H1 (cell line): ENCODE measurements around the gene DMWD. TPM values are rescaled to one million over a fixed set of nuclear protein-coding genes. Genes with fewer than 3 reads are reported as not detected.
A peak's percentile ranks its signal among the peaks of the same experiment; 100 is the strongest.

Source experiments
- CTCF ChIA-PET: fragments of 300-600 bp; sonication (Branson Sonifier 250); formaldehyde crosslinking; loops from one replicate; lab custom pipeline; 2021; ENCODE audit not compliant: partially characterized antibody; lab: Charles Lee
- POLR2A ChIA-PET: fragments of 300-600 bp; sonication (Branson Sonifier 250); formaldehyde crosslinking; loops from one replicate; lab custom pipeline; 2021; ENCODE audit warnings: inconsistent platforms; ENCODE audit not compliant: partially characterized antibody; lab: Charles Lee
- DNase-seq, 2 experiments: peaks; one replicate each; pipeline versions ENCODE4 v3.0.0 to v3.0.0-alpha.2; 2010 to 2022; ENCODE audit warnings: low spot score in 2 of 2, low read depth in 1 of 2, mixed read lengths in 1 of 2
- FAIRE-seq: peaks from 2 replicates; lab custom pipeline; 2011; peaks lifted over from hg19 to GRCh38; lab: Jason Lieb, UNC
- H2AFZ ChIP-seq: 2 replicates; pipeline ENCODE4 v1.8.1; 2012; ENCODE audit warnings: low read length, inconsistent platforms
- H2AK5ac ChIP-seq: 2 replicates; pipeline ENCODE4 v1.6.1; 2013; ENCODE audit warnings: low read depth, low read length
- H2BK120ac ChIP-seq: replicated peaks from 2 replicates; pipeline ENCODE3; 2013; ENCODE audit warnings: low read depth, low read length, inconsistent platforms
- H2BK12ac ChIP-seq: 2 replicates; pipeline ENCODE4 v1.6.1; 2013; ENCODE audit warnings: low read depth, low read length
- H2BK15ac ChIP-seq: 2 replicates; pipeline ENCODE4 v1.6.1; 2013; ENCODE audit warnings: low read length
- H2BK20ac ChIP-seq: 2 replicates; pipeline ENCODE4 v1.6.1; 2013; ENCODE audit warnings: low read length
- H2BK5ac ChIP-seq: 2 replicates; pipeline ENCODE4 v1.6.1; 2013; ENCODE audit warnings: low read depth, low read length
- H3K14ac ChIP-seq: 2 replicates; pipeline ENCODE4 v1.6.1; 2013; ENCODE audit warnings: inconsistent platforms; ENCODE audit not compliant: insufficient read length
- H3K18ac ChIP-seq: 2 replicates; pipeline ENCODE4 v1.6.1; 2013; ENCODE audit warnings: low read length; ENCODE audit errors: extremely low read depth
- H3K23ac ChIP-seq: 2 replicates; pipeline ENCODE4 v1.6.1; 2013; ENCODE audit warnings: inconsistent platforms; ENCODE audit not compliant: insufficient read length
- H3K23me2 ChIP-seq: 2 replicates; pipeline ENCODE4 v1.6.1; 2013; ENCODE audit warnings: low read depth, low read length
- H3K27ac ChIP-seq: 2 replicates; pipeline ENCODE4 v1.6.1; 2011; ENCODE audit warnings: low read depth, low read length, inconsistent platforms
- H3K27me3 ChIP-seq, 4 experiments: replicated peaks in 1 of 4; 1 replicate in 1 of 4; 2 replicates in 3 of 4; pipeline versions ENCODE4 v1.6.1 to v1.8.1; 2011 to 2013; ENCODE audit warnings: low read length in 3 of 4, mild to moderate bottlenecking in 3 of 4, inconsistent platforms in 2 of 4, mixed read lengths in 2 of 4, moderate library complexity in 1 of 4; ENCODE audit not compliant: control insufficient read depth in 3 of 4, insufficient read depth in 3 of 4; ENCODE audit errors: extremely low read depth in 1 of 4
- H3K36me3 ChIP-seq, 4 experiments: 2 replicates each; pipeline versions ENCODE4 v1.6.1 to v1.8.1; 2011 to 2013; ENCODE audit warnings: mild to moderate bottlenecking in 4 of 4, low read length in 3 of 4, moderate library complexity in 2 of 4, control low read depth in 1 of 4, inconsistent platforms in 1 of 4; ENCODE audit not compliant: insufficient read depth in 4 of 4, control insufficient read depth in 2 of 4
- H3K4ac ChIP-seq: replicated peaks from 2 replicates; pipeline ENCODE3; 2013; ENCODE audit warnings: low read length, low read depth, mixed read lengths, inconsistent platforms; ENCODE audit not compliant: insufficient read length
- H3K4me1 ChIP-seq, 4 experiments: replicated peaks in 1 of 4; 1 replicate in 1 of 4; 2 replicates in 3 of 4; pipeline versions ENCODE4 v1.6.1 to v1.8.1; 2011 to 2013; ENCODE audit warnings: low read length in 3 of 4, inconsistent platforms in 2 of 4, mixed read lengths in 1 of 4; ENCODE audit not compliant: insufficient read depth in 4 of 4, control insufficient read depth in 3 of 4
- H3K4me2 ChIP-seq, 2 experiments: 2 replicates each; pipeline versions ENCODE4 v1.6.1 to v1.8.1; 2011 to 2013; ENCODE audit warnings: low read depth in 2 of 2, low read length in 2 of 2, control low read depth in 1 of 2, inconsistent platforms in 1 of 2, mild to moderate bottlenecking in 1 of 2; ENCODE audit not compliant: insufficient read depth in 1 of 2
- H3K4me3 ChIP-seq, 4 experiments: fragments of 200-600, 300-600 bp in 1 of 4; sonication (generic), shearing (Covaris generic), sonication (Bioruptor Twin) in 1 of 4; 2 replicates each; pipeline versions ENCODE4 v1.5.1 to v1.8.1; 2011 to 2016; ENCODE audit warnings: low read length in 4 of 4, low read depth in 3 of 4, control low read depth in 2 of 4, inconsistent platforms in 2 of 4, mild to moderate bottlenecking in 2 of 4, mixed read lengths in 1 of 4, moderate library complexity in 1 of 4; ENCODE audit not compliant: insufficient read depth in 2 of 4; ENCODE audit errors: extremely low read depth in 1 of 4
- H3K56ac ChIP-seq: replicated peaks from 2 replicates; pipeline ENCODE3; 2013; ENCODE audit warnings: low read depth, mild to moderate bottlenecking, mixed read lengths, low read length, inconsistent platforms; ENCODE audit not compliant: insufficient read length
- H3K79me1 ChIP-seq: 2 replicates; pipeline ENCODE4 v1.6.1; 2013; ENCODE audit warnings: low read depth, low read length, control low read depth
- H3K79me2 ChIP-seq, 2 experiments: 2 replicates each; pipeline versions ENCODE4 v1.6.1 to v1.8.1; 2012 to 2013; ENCODE audit warnings: low read length in 2 of 2, mild to moderate bottlenecking in 2 of 2, inconsistent platforms in 1 of 2; ENCODE audit not compliant: insufficient read depth in 2 of 2, control insufficient read depth in 1 of 2
- H3K9ac ChIP-seq, 4 experiments: replicated peaks in 1 of 4; 1 replicate in 1 of 4; 2 replicates in 3 of 4; pipeline versions ENCODE4 v1.6.1 to v1.8.1; 2011 to 2013; ENCODE audit warnings: low read depth in 3 of 4, low read length in 3 of 4, control low read depth in 2 of 4, mild to moderate bottlenecking in 2 of 4, moderate library complexity in 2 of 4, inconsistent platforms in 1 of 4; ENCODE audit errors: extremely low read depth in 1 of 4
- H3K9me3 ChIP-seq, 2 experiments: 2 replicates each; pipeline versions ENCODE4 v1.6.1 to v1.8.1; 2012 to 2013; ENCODE audit warnings: mild to moderate bottlenecking in 2 of 2, moderate library complexity in 2 of 2, control low read depth in 1 of 2, inconsistent platforms in 1 of 2, low read depth in 1 of 2, low read length in 1 of 2, mixed read lengths in 1 of 2; ENCODE audit not compliant: insufficient read depth in 2 of 2
- H4K20me1 ChIP-seq, 2 experiments: replicated peaks in 1 of 2; 2 replicates each; pipeline versions ENCODE3 to v1.8.1; 2011 to 2013; ENCODE audit warnings: inconsistent platforms in 2 of 2, low read length in 2 of 2, mild to moderate bottlenecking in 1 of 2; ENCODE audit not compliant: insufficient read depth in 2 of 2, control insufficient read depth in 1 of 2
- H4K5ac ChIP-seq: 2 replicates; pipeline ENCODE4 v1.6.1; 2013; ENCODE audit warnings: low read length, low read depth, mixed read lengths, inconsistent platforms; ENCODE audit not compliant: insufficient read length
- H4K8ac ChIP-seq: 2 replicates; pipeline ENCODE4 v1.8.0; 2013; ENCODE audit warnings: mild to moderate bottlenecking, moderate library complexity, low read length, inconsistent platforms; ENCODE audit not compliant: insufficient read depth; ENCODE audit errors: extremely low read depth
- H4K91ac ChIP-seq: replicated peaks from 2 replicates; pipeline ENCODE3; 2013; ENCODE audit warnings: low read length, mixed read lengths, inconsistent platforms; ENCODE audit not compliant: insufficient read length
- CREB1 ChIP-seq: IDR thresholded peaks from 2 replicates; pipeline ENCODE4 v1.6.1; 2012; ENCODE audit warnings: inconsistent platforms
- CTCF ChIP-seq, 3 experiments: IDR thresholded peaks; 1 replicate in 2 of 3; 2 replicates in 1 of 3; pipeline versions ENCODE4 v1.5.1 to v1.6.1; 2011; ENCODE audit warnings: low read length in 3 of 3, mild to moderate bottlenecking in 3 of 3, inconsistent platforms in 2 of 3, low read depth in 1 of 3, moderate library complexity in 1 of 3; ENCODE audit not compliant: insufficient read depth in 1 of 3; ENCODE audit errors: control extremely low read depth in 1 of 3
- EP300 ChIP-seq, 2 experiments: IDR thresholded peaks; 1 replicate in 1 of 2; 2 replicates in 1 of 2; pipeline ENCODE4 v1.6.1; 2011 to 2012; ENCODE audit warnings: low read depth in 2 of 2, low read length in 2 of 2, mild to moderate bottlenecking in 2 of 2, borderline replicate concordance in 1 of 2, inconsistent platforms in 1 of 2, moderate library complexity in 1 of 2
- JUN ChIP-seq: IDR thresholded peaks from 2 replicates; pipeline ENCODE4 v1.6.1; 2011; ENCODE audit warnings: low read depth, mild to moderate bottlenecking, improper control_type of control experiment, low read length
- KDM4A ChIP-seq: IDR thresholded peaks from one replicate; pipeline ENCODE4 v1.7.1; 2012; ENCODE audit warnings: low read depth, mild to moderate bottlenecking, moderate library complexity, low read length, inconsistent platforms; ENCODE audit not compliant: severe bottlenecking
- RBBP5 ChIP-seq: IDR thresholded peaks from 2 replicates; pipeline ENCODE4 v1.7.1; 2012; ENCODE audit warnings: low read depth, mild to moderate bottlenecking, inconsistent platforms, low read length, moderate library complexity, borderline replicate concordance
- RNF2 ChIP-seq: fragments of 200-900, 300-1000 bp; sonication (generic); IDR thresholded peaks from 2 replicates; pipeline ENCODE4 v1.7.1; 2016; ENCODE audit warnings: borderline replicate concordance, low read depth, mild to moderate bottlenecking, antibody characterized with exemption, low read length; ENCODE audit not compliant: poor library complexity, severe bottlenecking; ENCODE audit errors: missing control alignments
- SP1 ChIP-seq: IDR thresholded peaks from 2 replicates; pipeline ENCODE4 v1.6.1; 2011; ENCODE audit warnings: low read depth, low read length
- SUZ12 ChIP-seq: fragments of 200-600 bp; sonication (generic); IDR thresholded peaks from 2 replicates; pipeline ENCODE4 v1.6.1; 2012; ENCODE audit warnings: mild to moderate bottlenecking, inconsistent platforms, low read length, moderate library complexity, mixed read lengths
- WGBS, 2 experiments: shearing (Covaris generic) in 1 of 2; methylation state at CpG; one replicate each; pipeline versions ENCODE4 v1.1.6 to v1.1.7; 2013 to 2015; ENCODE audit warnings: low lambda C conversion rate in 2 of 2, mixed read lengths in 2 of 2, inconsistent platforms in 1 of 2, low coverage in 1 of 2, missing lambda C conversion rate in 1 of 2; ENCODE audit not compliant: insufficient replicate concordance in 2 of 2, insufficient coverage in 1 of 2, insufficient read length in 1 of 2; ENCODE audit errors: extremely low coverage in 1 of 2, missing lambda C conversion rate in 1 of 2; 5-methylcytosine and 5-hydroxymethylcytosine counted together
- polyA plus RNA-seq, 7 experiments: library from polyadenylated mRNA; depleted of rRNA in 3 of 7; stranded (reverse) in 5 of 7; unstranded in 2 of 7; fragments of >200 nt in 5 of 7; fragments of 200-250 nt in 2 of 7; gene quantifications; 1 replicate in 5 of 7; 2 replicates in 1 of 7; 4 replicates in 1 of 7; pipeline versions ENCODE4 v1.2.1 to v1.2.3, GENCODE V29; 2011 to 2013; ENCODE audit warnings: missing spikeins in 2 of 7, mixed read lengths in 2 of 7
- total RNA-seq: library from RNA; stranded (reverse); fragmentation: NEBNext Ultra II Directional; extraction: Animal tissue kit (Norgen Biotek cat#: 25700); gene quantifications from 2 replicates; pipeline ENCODE4 v1.2.1, GENCODE V29; 2021

DMWD gene
- total and polyA plus RNA-seq, 2 of the 8 experiments (the other 6 are each of a cell fraction or from before 2014, with no cell fraction given) = 13.6 to 41.0 TPM

DNA sequence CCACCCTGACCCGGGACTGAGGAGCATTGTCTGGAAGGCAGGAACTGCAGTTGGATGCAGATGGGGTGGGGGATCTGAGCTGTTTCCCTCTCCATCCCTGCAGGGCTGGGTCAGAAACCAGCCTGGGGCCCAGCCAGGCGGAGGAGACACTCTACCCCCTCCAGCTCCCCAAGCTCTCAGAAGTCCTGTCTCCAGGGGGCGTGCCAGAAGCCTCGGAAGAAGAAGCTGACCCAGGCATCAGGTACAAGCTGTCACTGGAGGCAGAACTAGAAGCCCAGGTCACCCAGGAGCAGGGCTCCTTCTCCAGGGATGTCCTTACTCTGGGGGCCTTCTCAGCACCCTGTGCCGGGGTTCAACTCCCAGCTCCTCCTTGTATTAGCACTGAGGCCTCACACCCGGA, 39.1 kb downstream of the DMWD start:
- Histone ChIP-seq H3K18ac (no peak overlapping the region), H3K4me1 (peaks cover 0 to 6% (median 0%) of the 10 kb centered on the region in 4 experiments; a peak in 1 of 7 replicates), H3K9ac (no peak overlapping the region), H2BK5ac (no peak overlapping the region), H2AK5ac (no peak overlapping the region), H3K79me1 (no peaks in the 10 kb centered on the region), H4K8ac (peak overlapping the region; percentile 45; the same call in 1 of the 2 replicates), H3K27ac (no peak overlapping the region), H3K4me2 (no peak overlapping the region), H3K56ac (no peak overlapping the region), H3K23ac (no peak overlapping the region), H3K4me3 (no peak overlapping the region), H3K14ac (no peak overlapping the region), H3K27me3 (no peaks in the 10 kb centered on the region), H3K23me2 (peaks cover 2% of the 10 kb centered on the region; the same call in 1 of the 2 replicates), H2BK12ac (peak overlapping the region; percentile 50; the same call in 1 of the 2 replicates), H3K4ac (no peak overlapping the region), H2AFZ (no peak overlapping the region; the same call in 1 of the 2 replicates), H2BK20ac (no peak overlapping the region), H2BK120ac (no peak overlapping the region), H3K79me2 (no peaks in the 10 kb centered on the region), H4K20me1 (no peaks in the 10 kb centered on the region), H3K36me3 (no peaks in the 10 kb centered on the region), H4K91ac (no peak overlapping the region), H3K9me3 (no peaks in the 10 kb centered on the region), H4K5ac (no peak overlapping the region), H2BK15ac (no peak overlapping the region)
- ChIA-PET POLR2A (interaction anchor here (0.6 to 12.9 kb wide), 4 partner anchors 15 to 40 kb away, joined by 3 to 153 read pairs (median 4); partner anchors contain the start of genes FBXO46 and SIX5), CTCF (interaction anchor here (0.6 to 3.0 kb wide), 15 partner anchors 9 to 61 kb away, joined by 3 to 16 read pairs (median 7); partner anchors contain the start of genes MEIOSIN and QPCTL)
- peak in 1 of 2 experiments; percentile 77 for DNase-seq
- no peak for FAIRE-seq
- WGBS, 2 experiments = 65% methylated on average over 6 of the region's 6 CpGs; no CpG with 5 or more reads in 1 of the 2 experiments
- TF ChIP-seq EP300 (IDR thresholded peaks at IDR 0.05; ENCODE audit: borderline replicate concordance in 1 of 2, low read depth in 2 of 2, low read length in 2 of 2) (no peak), RNF2 (no peak), JUN (no peak), CREB1 (no peak), SP1 (no peak), CTCF (IDR thresholded peaks at IDR 0.05; ENCODE audit: control extremely low read depth in 1 of 3, insufficient read depth in 1 of 3, low read depth in 1 of 3, low read length in 3 of 3) (peak; percentile 35 to 55 (median 39); a peak in 3 of 4 replicates), KDM4A (no peak), SUZ12 (no peak), RBBP5 (no peak)
